A549 treated with AZD9567 at 1 μM for 4 hours (cell line): ENCODE results near the gene SLC6A20. TPM values are rescaled to one million over a fixed set of nuclear protein-coding genes. Genes with fewer than 3 reads are reported as not detected.

Experiments
- total RNA-seq: library from RNA; stranded (reverse); fragments of 200-300 nt; extraction: Qiagen RNA extraction; gene quantifications from 5 replicates; pipeline ENCODE4 v1.2.3, GENCODE V29; 2022; ENCODE audit not compliant: insufficient read depth

The SLC6A20 gene, protein sequence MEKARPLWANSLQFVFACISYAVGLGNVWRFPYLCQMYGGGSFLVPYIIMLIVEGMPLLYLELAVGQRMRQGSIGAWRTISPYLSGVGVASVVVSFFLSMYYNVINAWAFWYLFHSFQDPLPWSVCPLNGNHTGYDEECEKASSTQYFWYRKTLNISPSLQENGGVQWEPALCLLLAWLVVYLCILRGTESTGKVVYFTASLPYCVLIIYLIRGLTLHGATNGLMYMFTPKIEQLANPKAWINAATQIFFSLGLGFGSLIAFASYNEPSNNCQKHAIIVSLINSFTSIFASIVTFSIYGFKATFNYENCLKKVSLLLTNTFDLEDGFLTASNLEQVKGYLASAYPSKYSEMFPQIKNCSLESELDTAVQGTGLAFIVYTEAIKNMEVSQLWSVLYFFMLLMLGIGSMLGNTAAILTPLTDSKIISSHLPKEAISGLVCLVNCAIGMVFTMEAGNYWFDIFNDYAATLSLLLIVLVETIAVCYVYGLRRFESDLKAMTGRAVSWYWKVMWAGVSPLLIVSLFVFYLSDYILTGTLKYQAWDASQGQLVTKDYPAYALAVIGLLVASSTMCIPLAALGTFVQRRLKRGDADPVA
- total RNA-seq, result 0.02 to 0.08 TPM (median 0.06 TPM) in 3 of 5 replicates, not detected in the others

DNA sequence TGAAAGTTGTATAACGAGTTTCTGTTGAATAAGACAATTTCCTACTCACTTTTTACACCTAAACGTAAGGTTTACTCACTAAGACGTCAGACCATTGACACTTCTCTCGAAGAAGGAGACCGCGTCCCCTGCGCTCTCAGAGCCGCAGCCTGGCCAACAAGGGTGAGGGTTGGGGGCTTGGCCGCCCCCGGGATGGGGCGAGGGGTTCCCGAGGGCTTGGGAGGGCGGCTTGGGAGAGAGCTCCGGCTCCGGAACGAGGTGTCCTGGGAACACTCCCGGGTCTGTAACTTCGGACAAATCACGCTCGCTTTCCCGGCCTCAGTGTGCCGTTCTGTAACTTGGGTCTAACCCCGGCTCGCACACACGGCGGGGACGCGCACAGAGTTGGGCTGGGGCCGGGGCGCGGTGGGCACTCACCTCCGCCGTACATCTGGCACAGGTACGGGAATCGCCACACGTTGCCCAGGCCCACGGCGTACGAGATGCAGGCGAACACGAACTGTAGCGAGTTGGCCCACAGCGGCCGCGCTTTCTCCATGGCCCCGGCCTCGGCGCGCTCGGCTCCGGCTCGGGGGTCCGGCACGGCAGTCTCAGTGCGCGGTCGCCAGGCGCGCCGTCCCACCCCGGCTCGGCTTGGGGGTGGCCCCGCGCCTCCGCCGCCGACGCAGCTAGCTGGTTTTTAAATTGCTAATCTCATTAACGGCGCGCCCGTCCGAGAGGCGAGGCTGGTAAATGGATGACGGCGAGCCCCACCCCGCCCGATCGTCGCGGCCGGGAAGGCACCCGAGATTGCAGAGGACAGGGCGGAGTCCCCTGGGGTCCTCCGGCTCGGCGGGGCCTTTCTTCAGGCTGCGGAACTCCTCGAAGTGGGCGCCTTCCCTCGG is at the start of gene SLC6A20:
Gene SLC6A20 (minus strand): TSS at position 655 of the 884 bp plus-strand sequence. CDS start 117 bp downstream, at position 538.

DNA sequence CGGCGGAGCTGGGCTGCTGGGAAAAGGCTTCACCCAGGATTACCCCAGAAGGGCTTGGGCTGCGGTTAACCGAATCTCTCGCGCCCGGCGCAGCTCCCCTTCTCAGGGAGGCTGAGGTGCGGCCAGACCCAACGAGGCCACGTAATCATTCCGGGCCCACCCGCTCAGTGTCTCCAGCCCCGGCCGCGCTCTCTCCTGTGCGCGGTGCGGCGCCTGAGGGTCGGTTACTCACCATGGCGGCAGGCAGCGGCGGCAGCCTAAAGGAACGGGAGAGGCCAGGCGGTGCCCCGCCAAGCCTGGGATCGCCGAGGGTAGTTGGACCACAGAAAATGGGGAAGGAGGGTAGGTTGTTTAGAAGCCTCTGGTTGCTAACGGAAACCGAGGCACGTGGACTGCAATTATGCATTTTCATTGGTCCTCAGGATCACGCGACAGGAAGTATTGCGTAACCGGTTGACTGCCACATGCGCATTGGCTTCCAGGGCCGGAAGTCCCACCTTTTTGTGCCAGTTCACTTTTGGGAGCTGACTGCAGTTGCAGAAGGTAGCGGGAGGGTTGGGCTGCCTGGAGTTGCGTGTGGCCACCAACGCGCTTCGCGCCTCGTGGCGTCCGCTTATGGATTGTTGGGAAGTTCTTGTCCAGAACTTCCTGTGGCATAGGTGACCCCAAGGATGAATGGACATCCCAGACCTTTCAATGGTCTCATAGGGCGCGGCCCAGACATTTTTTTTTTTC is 45.6 kb upstream of the SLC6A20 start, which contains the start of gene LZTFL1:
Gene LZTFL1 (minus strand): TSS at position 363 of the 735 bp plus-strand sequence. CDS start 128 bp downstream, at position 235.

Other genes with a start within 250 kb of the SLC6A20 start
- gene LIMD1, start 201.8 kb downstream of the SLC6A20 start, total RNA-seq, result 13.9 to 16.8 TPM (median 15.0 TPM) in 5 replicates
- 15.1 to 24.8 TPM (median 17.5 TPM) in 5 replicates for gene SACM1L, start 107.1 kb downstream of the SLC6A20 start, total RNA-seq
- gene LZTFL1, start 45.6 kb upstream of the SLC6A20 start, total RNA-seq, result 15.4 to 24.4 TPM (median 16.8 TPM) in 5 replicates
- gene CCR9, start 90.0 kb upstream of the SLC6A20 start, total RNA-seq, result 0.02 TPM in 1 of 5 replicates, not detected in the others
- not detected in 5 replicates for gene CXCR6, start 146.9 kb upstream of the SLC6A20 start, total RNA-seq
- gene FYCO1, start 199.3 kb upstream of the SLC6A20 start, total RNA-seq, result 4.2 to 5.1 TPM (median 4.5 TPM) in 5 replicates
- not detected in 5 replicates for gene XCR1, start 230.9 kb upstream of the SLC6A20 start, total RNA-seq